NCI-H460 (cell line): ENCODE data around the gene MYO1C. TPM values are rescaled to one million over a fixed set of nuclear protein-coding genes. Genes with fewer than 3 reads are reported as not detected.
"Not testable (repeated sequence)": the region's sequence is repeated elsewhere in the genome, so short reads cannot be mapped to it uniquely, and the experiment has no call there.

Source experiments
- DNase-seq: peaks from one replicate; pipeline ENCODE4 v3.0.0-alpha.2; 2016; ENCODE audit warnings: low read depth; ENCODE audit errors: extremely low read depth
- total RNA-seq: library from RNA; depleted of rRNA; stranded (reverse); fragments of >200 nt; shearing (Covaris generic); gene quantifications from 2 replicates; pipeline ENCODE4 v1.2.3, GENCODE V29; 2014; rRNA removed

MYO1C gene
- total RNA-seq, 1 experiment from 2014 or later = 78.8 TPM

GRCh38 chr17:1440921-1441320, 51.6 kb downstream of the MYO1C start:
- no peak for DNase-seq

- no peak for DNase-seq
These were observed 53.8 kb downstream of the MYO1C start for GRCh38 chr17:1438593-1439083.

GRCh38 chr17:1435326-1435725, 57.2 kb downstream of the MYO1C start:
- DNase-seq = no peak

- no peak for DNase-seq
These were observed 58.3 kb downstream of the MYO1C start for GRCh38 chr17:1434150-1434549.

- DNase-seq = no peak
These were observed 60.8 kb downstream of the MYO1C start for GRCh38 chr17:1431631-1432104.

- no peak for DNase-seq
These were observed 68.9 kb downstream of the MYO1C start for GRCh38 chr17:1423456-1424135.

- peak; percentile 36 for DNase-seq
These were observed 69.6 kb downstream of the MYO1C start for GRCh38 chr17:1422885-1423284.

- DNase-seq = no peak
These were observed 71.0 kb downstream of the MYO1C start for GRCh38 chr17:1421470-1421869.

GRCh38 chr17:1420981-1421380, 71.5 kb downstream of the MYO1C start:
- DNase-seq = no peak

- no peak for DNase-seq
These were observed 72.3 kb downstream of the MYO1C start for GRCh38 chr17:1420163-1420562.

GRCh38 chr17:1418476-1418875, 74.0 kb downstream of the MYO1C start:
- DNase-seq = not testable (repeated sequence)

GRCh38 chr17:1416414-1416813, 76.1 kb downstream of the MYO1C start:
- no peak for DNase-seq

- DNase-seq = no peak
These were observed 77.9 kb downstream of the MYO1C start for GRCh38 chr17:1414634-1415033.

Other genes with a start within 250 kb of the MYO1C start
- not detected in 2 replicates for gene BHLHA9, start 222.2 kb downstream of the MYO1C start, total RNA-seq
- not detected in 2 replicates for gene TRARG1, start 213.0 kb downstream of the MYO1C start, total RNA-seq
- 417 and 518 TPM in 2 replicates for gene YWHAE, start 92.5 kb downstream of the MYO1C start, total RNA-seq
- 73.2 and 74.7 TPM in 2 replicates for gene CRK, start 36.5 kb downstream of the MYO1C start, total RNA-seq
- 20.0 and 35.9 TPM in 2 replicates for gene INPP5K, start 23.9 kb upstream of the MYO1C start, total RNA-seq
- gene PITPNA, start 70.1 kb upstream of the MYO1C start, total RNA-seq = 26.6 and 28.4 TPM in 2 replicates
- 0.92 and 1.3 TPM in 2 replicates for gene SLC43A2, start 136.1 kb upstream of the MYO1C start, total RNA-seq
- gene SCARF1, start 153.0 kb upstream of the MYO1C start, total RNA-seq = 0.23 TPM in 1 of 2 replicates, not detected in the other
- 1.2 and 2.1 TPM in 2 replicates for gene RILP, start 157.2 kb upstream of the MYO1C start, total RNA-seq
- gene PRPF8, start 192.2 kb upstream of the MYO1C start, total RNA-seq = 112 and 113 TPM in 2 replicates
- 0.98 and 1.6 TPM in 2 replicates for gene TLCD2, start 217.7 kb upstream of the MYO1C start, total RNA-seq
- 12.2 and 12.6 TPM in 2 replicates for gene WDR81, start 232.0 kb upstream of the MYO1C start, total RNA-seq